GM12878 (cell line): Measurements from ENCODE around the gene DKC1. TPM values are rescaled to one million over a fixed set of nuclear protein-coding genes. Genes with fewer than 3 reads are reported as not detected.

Experiments
- ATAC-seq: fragments of 200-7000 bp; cut with Tn5 transposase; 3 replicates; pipeline ENCODE4 v1.9.1; 2020; ENCODE audit warnings: mild to moderate bottlenecking, moderate library complexity
- Bru-seq: library from RNA; stranded (reverse); fragments of 400-500 nt; gene quantifications from one replicate; lab custom pipeline; 2021; lab: Mats Ljungman, UMichigan
- BruChase-seq, 2 experiments: library from RNA; stranded (reverse); fragments of 400-500 nt; gene quantifications; one replicate each; lab custom pipeline; 2021; lab: Mats Ljungman, UMichigan
- BruUV-seq: library from RNA; stranded (reverse); fragments of 400-500 nt; replicated peaks from 2 replicates; lab custom pipeline; 2021; lab: Mats Ljungman, UMichigan
- CTCF ChIA-PET: fragments of 300-600 bp; sonication (Branson Sonifier 250); formaldehyde crosslinking; extraction: SDS; loops from one replicate; lab custom pipeline; 2021; ENCODE audit warnings: inconsistent platforms; lab: Yijun Ruan, JAX
- POLR2A ChIA-PET: fragments of 350-600 bp; formaldehyde crosslinking; extraction: SDS; loops from one replicate; lab custom pipeline; 2021; ENCODE audit warnings: inconsistent platforms; lab: Charles Lee
- RAD21 ChIA-PET: fragments of 300-600 bp; sonication (Branson Sonifier 250); formaldehyde crosslinking; loops from one replicate; lab custom pipeline; 2023; ENCODE audit warnings: antibody characterized with exemption; ENCODE audit not compliant: unreplicated experiment; lab: Charles Lee
- SMC1A ChIA-PET: fragments of 300-600 bp; sonication (Branson Sonifier 250); formaldehyde crosslinking; loops from one replicate; lab custom pipeline; 2023; ENCODE audit not compliant: unreplicated experiment, uncharacterized antibody; lab: Charles Lee
- DNase-seq: peaks from one replicate; pipeline ENCODE4 v3.0.0-alpha.2; 2011; ENCODE audit warnings: low read depth, low spot score
- FAIRE-seq: peaks from 3 replicates; lab custom pipeline; 2011; peaks lifted over from hg19 to GRCh38; lab: Jason Lieb, UNC
- H2AFZ ChIP-seq: 2 replicates; pipeline ENCODE4 v1.6.0; 2011; ENCODE audit warnings: low read depth, low read length, control low read depth; ENCODE audit not compliant: control insufficient read depth
- H3K27ac ChIP-seq: 2 replicates; pipeline ENCODE4 v1.5.1; 2011; ENCODE audit warnings: control low read depth; ENCODE audit not compliant: control insufficient read depth, insufficient read depth
- H3K27me3 ChIP-seq, 2 experiments: replicated peaks in 1 of 2; 2 replicates each; pipeline versions ENCODE4 v1.6.0 to v1.6.1; 2011; ENCODE audit warnings: low read length in 1 of 2; ENCODE audit not compliant: control insufficient read depth in 2 of 2, insufficient read depth in 2 of 2
- H3K36me3 ChIP-seq, 2 experiments: 2 replicates each; pipeline ENCODE4 v1.5.1; 2011; ENCODE audit warnings: low read length in 1 of 2; ENCODE audit not compliant: control insufficient read depth in 2 of 2, insufficient read depth in 2 of 2
- H3K4me1 ChIP-seq: 2 replicates; pipeline ENCODE4 v1.6.1; 2011; ENCODE audit warnings: mild to moderate bottlenecking, low read length, moderate library complexity, mixed read lengths; ENCODE audit not compliant: control insufficient read depth, insufficient read depth
- H3K4me2 ChIP-seq: 2 replicates; pipeline ENCODE4 v1.6.0; 2011; ENCODE audit warnings: control low read depth; ENCODE audit not compliant: control insufficient read depth, insufficient read depth
- H3K4me3 ChIP-seq: fragments of 200-600 bp; sonication (generic); 2 replicates; pipeline ENCODE4 v1.5.1; 2016
- H3K79me2 ChIP-seq: 2 replicates; pipeline ENCODE4 v1.6.0; 2011; ENCODE audit warnings: low read length; ENCODE audit not compliant: control insufficient read depth, insufficient read depth
- H3K9ac ChIP-seq: 2 replicates; pipeline ENCODE4 v1.8.0; 2011; ENCODE audit warnings: low read length, control low read depth, mixed read lengths; ENCODE audit not compliant: control insufficient read depth, insufficient read depth
- H3K9me3 ChIP-seq: replicated peaks from 3 replicates; pipeline ENCODE4 v1.5.1; 2011; ENCODE audit warnings: mild to moderate bottlenecking, low read length; ENCODE audit not compliant: control insufficient read depth, insufficient read depth
- H4K20me1 ChIP-seq: 2 replicates; pipeline ENCODE4 v1.6.0; 2011; ENCODE audit not compliant: control insufficient read depth, insufficient read depth
- ASH2L ChIP-seq: fragments of 300-600, 200-600 bp; sonication (generic); IDR thresholded peaks from 2 replicates; pipeline ENCODE4 v1.6.1; 2017; ENCODE audit warnings: low read depth, mild to moderate bottlenecking, borderline replicate concordance
- BCL11A ChIP-seq: IDR thresholded peaks from 2 replicates; pipeline ENCODE4 v1.6.1; 2011; ENCODE audit warnings: low read depth, low read length
- BHLHE40 ChIP-seq, 2 experiments: fragments of 450-650 bp in 1 of 2; IDR thresholded peaks; 2 replicates each; pipeline ENCODE4 v1.6.1; 2011 to 2017; ENCODE audit warnings: low read depth in 2 of 2, borderline replicate concordance in 1 of 2, improper control_type of control experiment in 1 of 2, low read length in 1 of 2, mild to moderate bottlenecking in 1 of 2
- CTCF ChIP-seq, 3 experiments: IDR thresholded peaks in 2 of 3; conservative IDR thresholded peaks in 1 of 3; 2 replicates each; pipeline ENCODE4 v1.5.1; 2011; ENCODE audit warnings: low read depth in 3 of 3, low read length in 3 of 3, mild to moderate bottlenecking in 3 of 3, control low read depth in 2 of 3, moderate library complexity in 2 of 3, inconsistent platforms in 1 of 3, mixed read lengths in 1 of 3; ENCODE audit not compliant: control insufficient read depth in 2 of 3, insufficient read depth in 1 of 3; ENCODE audit errors: extremely low read depth in 1 of 3
- E4F1 ChIP-seq: fragments of 450-650 bp; IDR thresholded peaks from 2 replicates; pipeline ENCODE4 v1.6.1; 2018; ENCODE audit warnings: borderline replicate concordance, mild to moderate bottlenecking; ENCODE audit not compliant: partially characterized antibody
- EGR1 ChIP-seq, 2 experiments: IDR thresholded peaks; 1 replicate in 1 of 2; 2 replicates in 1 of 2; pipeline ENCODE4 v1.6.1; 2011 to 2012; ENCODE audit warnings: low read depth in 2 of 2, low read length in 2 of 2, borderline replicate concordance in 1 of 2, mild to moderate bottlenecking in 1 of 2, moderate library complexity in 1 of 2
- EP300 ChIP-seq, 2 experiments: fragments of 150-350 bp in 1 of 2; IDR thresholded peaks; 2 replicates each; pipeline ENCODE4 v1.6.1; 2011 to 2012; ENCODE audit warnings: low read depth in 2 of 2, low read length in 2 of 2, borderline replicate concordance in 1 of 2, improper control_type of control experiment in 1 of 2, inconsistent platforms in 1 of 2; ENCODE audit not compliant: control insufficient read depth in 1 of 2
- FOXM1 ChIP-seq: IDR thresholded peaks from 2 replicates; pipeline ENCODE4 v1.6.1; 2012; ENCODE audit warnings: low read depth, mild to moderate bottlenecking, inconsistent platforms, low read length, moderate library complexity
- GABPA ChIP-seq: IDR thresholded peaks from 2 replicates; pipeline ENCODE4 v1.6.1; 2014; ENCODE audit warnings: antibody characterized with exemption, low read depth, mild to moderate bottlenecking, inconsistent platforms
- HDGF ChIP-seq: fragments of 450-650 bp; IDR thresholded peaks from 2 replicates; pipeline ENCODE4 v1.6.1; 2016; ENCODE audit warnings: antibody characterized with exemption
- SIN3A ChIP-seq: IDR thresholded peaks from 2 replicates; pipeline ENCODE4 v1.6.1; 2012; ENCODE audit warnings: low read depth, low read length, improper control_type of control experiment
- ZSCAN29 ChIP-seq: fragments of 450-650 bp; IDR thresholded peaks from 2 replicates; pipeline ENCODE4 v1.6.1; 2017; ENCODE audit warnings: mild to moderate bottlenecking, moderate library complexity
- WGBS: methylation state at CpG from one replicate; pipeline ENCODE4 v1.1.6; 2016; ENCODE audit warnings: low lambda C conversion rate; ENCODE audit not compliant: insufficient replicate concordance, insufficient coverage; ENCODE audit errors: missing lambda C conversion rate; 5-methylcytosine and 5-hydroxymethylcytosine counted together
- in situ Hi-C: fragments of 300-500 bp; cut with MboI; formaldehyde crosslinking; loops from 9 replicates; pipeline ENCODE4 v1.14.3; 2018; ENCODE audit warnings: mixed read lengths
- intact Hi-C: fragments of 100-400 bp; cut with micrococcal nuclease; formaldehyde crosslinking; loops from one replicate; pipeline ENCODE4 v1.14.2; 2022; ENCODE audit not compliant: unreplicated experiment
- long read RNA-seq, 2 experiments: library from polyadenylated mRNA; unstranded; transcript quantifications; one replicate each; pipeline ENCODE4 v2.0.0, GENCODE V29; 2019 to 2020
- polyA minus RNA-seq, 3 experiments: library from RNA; depleted of rRNA, polyadenylated mRNA; stranded (reverse); fragments of >200 nt; gene quantifications; 2 replicates each; pipeline ENCODE4 v1.2.3, GENCODE V29; 2011
- polyA plus RNA-seq, 11 experiments: library from polyadenylated mRNA; depleted of rRNA in 4 of 11; unstranded in 6 of 11; stranded (reverse) in 5 of 11; fragments of >200 nt; fragmentation: Nextera tagmentation in 4 of 11; fragmentation: Illumina TruSeq in 1 of 11; extraction: Ambion mirVana in 4 of 11; extraction: Trizol in 1 of 11; gene quantifications; 1 replicate in 1 of 11; 2 replicates in 10 of 11; pipeline versions ENCODE4 v1.2.1 to v1.2.3, GENCODE V29; 2011 to 2016; ENCODE audit warnings: inconsistent platforms in 2 of 11, missing spikeins in 2 of 11, low read depth in 1 of 11
- total RNA-seq, 4 experiments: library from RNA; depleted of rRNA in 3 of 4; stranded (reverse); fragments of >200 nt in 3 of 4; fragmentation: Illumina TruSeq in 1 of 4; extraction: Trizol in 1 of 4; gene quantifications; 2 replicates each; pipeline versions ENCODE4 v1.2.1 to v1.2.3, GENCODE V29; 2013 to 2021

Gene DKC1
- 116 and 131 TPM in 2 replicates for total RNA-seq (2013; cell fraction: nucleolus; rRNA removed)
- total RNA-seq (2014; rRNA removed) (70.1 and 78.1 TPM in 2 replicates), total RNA-seq (2014; rRNA removed; fragmentation: Illumina TruSeq; extraction: Trizol) (112 and 121 TPM in 2 replicates), total RNA-seq (2021) (111 TPM in 2 replicates), polyA plus RNA-seq (2011; rRNA removed) (102 and 112 TPM in 2 replicates), polyA plus RNA-seq (2014; fragmentation: Illumina TruSeq; extraction: Trizol) (142 and 145 TPM in 2 replicates), polyA plus RNA-seq (2014; fragmentation: Nextera tagmentation; extraction: Ambion mirVana) (100 to 1,000 TPM; 106 to 159 TPM), polyA plus RNA-seq (2014; rRNA removed) (89.5 and 93.2 TPM in 2 replicates), polyA plus RNA-seq (2016; fragmentation: Nextera tagmentation; extraction: Ambion mirVana) (100 to 1,000 TPM; 135 to 136 TPM), polyA minus RNA-seq (2011; rRNA and poly(A)+ RNA removed) (72.8 and 92.0 TPM in 2 replicates), Bru-seq, nascent RNA (percentile 89 among the genes with signal in this experiment), BruChase-seq, experiment 1, labeled RNA remaining after a 6-hour chase (percentile 96 among the genes with signal in this experiment), BruChase-seq, experiment 2, labeled RNA remaining after a 2-hour chase (percentile 95 among the genes with signal in this experiment)
- polyA plus RNA-seq (2011; ENCODE audit: low read depth), result 61.9 TPM
- 59.9 and 65.0 TPM in 2 replicates for polyA plus RNA-seq (2011; cell fraction: cytosol; rRNA removed)
- polyA plus RNA-seq (2011; cell fraction: nucleus; rRNA removed), result 122 and 138 TPM in 2 replicates
- polyA plus RNA-seq (2012), result 64.3 and 69.0 TPM in 2 replicates
- polyA minus RNA-seq (2011; cell fraction: cytosol; rRNA and poly(A)+ RNA removed), result 16.8 and 40.1 TPM in 2 replicates
- 51.6 and 71.2 TPM in 2 replicates for polyA minus RNA-seq (2011; cell fraction: nucleus; rRNA and poly(A)+ RNA removed)
- long read RNA-seq, experiment 1, transcript DKC1-201 (15 exons, 2,577 nt), result major isoform, 71 of 181 reads
- long read RNA-seq, experiment 1, partial matches to known transcripts, result 96 of 181 reads
- long read RNA-seq, experiment 1, other reads (novel, unspliced or antisense), result 14 of 181 reads
- long read RNA-seq, experiment 2, transcript DKC1-201 (15 exons, 2,577 nt), result major isoform, 491 of 908 reads
- long read RNA-seq, experiment 2, partial matches to known transcripts, result 345 of 908 reads
- long read RNA-seq, experiment 2, other reads (novel, unspliced or antisense), result 69 of 908 reads

- BruUV-seq, result no TSS peak
- in situ Hi-C loops, result no loop called here
- TF ChIP-seq BCL11A (no peak), ZSCAN29 (no peak), EGR1 (IDR thresholded peaks at IDR 0.05; ENCODE audit: borderline replicate concordance in 1 of 2, low read depth in 2 of 2, low read length in 2 of 2) (peak in 1 of 2 experiments; percentile 40; a peak in 1 of 3 replicates), E4F1 (no peak), GABPA (0 out of 2 replicates have a peak, but pooled peaks have one; percentile 31), FOXM1 (no peak), EP300 (IDR thresholded peaks at IDR 0.05; ENCODE audit: borderline replicate concordance in 1 of 2, control insufficient read depth in 1 of 2, low read depth in 2 of 2, low read length in 2 of 2) (no peak), BHLHE40 (IDR thresholded peaks at IDR 0.05; ENCODE audit: borderline replicate concordance in 1 of 2, low read depth in 2 of 2, low read length in 1 of 2) (peak; percentile 17 to 72; a peak in 3 of 4 replicates), SIN3A (no peak), ASH2L (no peak), CTCF (IDR thresholded peaks at IDR 0.05 in 2 of 3, conservative IDR thresholded peaks at IDR 0.05 in 1 of 3; ENCODE audit: control insufficient read depth in 2 of 3, extremely low read depth in 1 of 3, insufficient read depth in 1 of 3, low read depth in 3 of 3, low read length in 3 of 3) (peak in 2 of 3 experiments; percentile 5 to 7; a peak in 1 of 6 replicates), HDGF (0 out of 2 replicates have a peak, but pooled peaks have one; percentile 19)
Measured at GRCh38 chrX:154762537-154763296, at the start of gene DKC1. DKC1 (plus strand) TSS chrX:154762864; CDS start chrX:154762966, 102 bp downstream.

More at GRCh38 chrX:154762537-154763296, at the start of gene DKC1:
- peak within 1 kb of the TSS; percentile 73 for H3K4me3 ChIP-seq
- H3K4me2 ChIP-seq, result peak within 1 kb of the TSS; percentile 72
- ChIA-PET RAD21 (interaction anchor here (1.0 to 3.5 kb wide), 7 partner anchors 14 to 392 kb away, joined by 3 to 16 read pairs (median 3); partner anchors contain the start of gene SMIM9), SMC1A (interaction anchor here (1.1 to 2.1 kb wide), 3 partner anchors 13 to 66 kb away, joined by 3 to 6 read pairs (median 4); no protein-coding TSS in a partner anchor), POLR2A (interaction anchor here (0.9 to 1.0 kb wide), 2 partner anchors 41 to 43 kb away, joined by 3 read pairs; partner anchors contain the start of gene MPP1), CTCF (interaction anchor here (1.0 to 3.3 kb wide), 3 partner anchors 11 to 76 kb away, joined by 3 to 24 read pairs (median 3); partner anchors contain the start of gene GAB3)
- peaks cover 2 to 9% of the 10 kb centered on the region in 2 experiments; a peak in 2 of 4 replicates for H3K36me3 ChIP-seq
- peak within 1 kb of the TSS; percentile 76 for H2AFZ ChIP-seq
- FAIRE-seq, result no peak
- 41% methylated on average over 50 of the region's 84 CpGs for whole genome bisulfite sequencing
- peaks cover 31% of the 10 kb centered on the region for H3K79me2 ChIP-seq
- H3K9me3 ChIP-seq, result no peaks in the 10 kb centered on the region
- H3K4me1 ChIP-seq, result no peaks in the 10 kb centered on the region
- no peaks in the 10 kb centered on the region for H4K20me1 ChIP-seq
- intact Hi-C loops, result loop anchor here (2.0 kb wide), 1 partner anchor 42 kb away; the partner anchor contains the start of gene MPP1
- H3K27ac ChIP-seq, result peak within 1 kb of the TSS; percentile 76
- DNase-seq, result peak; percentile 82
- ATAC-seq, result peak; percentile 91
- H3K9ac ChIP-seq, result peak within 1 kb of the TSS; percentile 71
- no peaks in the 10 kb centered on the region for H3K27me3 ChIP-seq
